ENCODE results near the gene TRRAP.

The TRRAP gene

DNA sequence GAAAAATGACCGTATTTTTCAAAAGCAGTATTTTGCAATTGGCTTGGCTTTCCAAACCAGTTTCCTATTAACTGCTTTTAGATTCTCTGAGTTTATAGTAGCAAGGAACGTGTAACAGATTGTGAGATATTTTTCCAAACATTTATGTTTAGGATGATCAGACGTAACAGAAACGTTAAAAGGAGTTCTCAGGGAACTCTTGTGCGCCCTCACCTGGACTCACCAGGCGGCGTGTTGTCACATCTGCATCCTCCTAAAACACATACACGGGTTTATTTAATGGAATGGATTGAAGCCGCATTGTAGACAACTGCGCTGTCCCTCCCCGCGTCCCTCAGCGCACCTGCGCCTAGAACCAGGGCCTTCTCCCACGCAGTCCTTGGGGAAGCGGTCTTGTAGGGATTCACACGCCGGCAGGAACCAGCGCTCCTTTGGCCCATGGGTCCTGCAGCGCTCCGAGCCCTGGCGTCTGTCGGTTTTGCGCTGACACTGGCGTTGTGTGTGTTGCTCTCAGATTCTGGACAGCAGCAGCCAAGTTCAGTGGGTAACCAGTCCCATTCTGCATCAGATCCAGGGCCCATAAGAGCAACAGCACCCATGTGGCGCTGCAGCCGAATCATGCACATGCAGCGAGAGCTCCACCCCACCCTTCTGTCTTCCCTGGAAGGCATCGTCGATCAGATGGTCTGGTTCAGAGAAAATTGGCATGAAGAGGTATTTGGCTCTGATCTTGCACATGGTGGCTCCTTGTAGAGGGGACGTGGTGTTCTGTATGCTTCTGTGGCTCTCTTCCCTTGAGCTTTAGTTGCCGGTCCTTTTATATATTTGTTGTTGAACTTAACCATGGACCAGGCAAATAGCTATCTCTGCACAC, 114.9 kb downstream of the TRRAP start:
- peak; percentile 45 to 72 for DNase-seq

DNA sequence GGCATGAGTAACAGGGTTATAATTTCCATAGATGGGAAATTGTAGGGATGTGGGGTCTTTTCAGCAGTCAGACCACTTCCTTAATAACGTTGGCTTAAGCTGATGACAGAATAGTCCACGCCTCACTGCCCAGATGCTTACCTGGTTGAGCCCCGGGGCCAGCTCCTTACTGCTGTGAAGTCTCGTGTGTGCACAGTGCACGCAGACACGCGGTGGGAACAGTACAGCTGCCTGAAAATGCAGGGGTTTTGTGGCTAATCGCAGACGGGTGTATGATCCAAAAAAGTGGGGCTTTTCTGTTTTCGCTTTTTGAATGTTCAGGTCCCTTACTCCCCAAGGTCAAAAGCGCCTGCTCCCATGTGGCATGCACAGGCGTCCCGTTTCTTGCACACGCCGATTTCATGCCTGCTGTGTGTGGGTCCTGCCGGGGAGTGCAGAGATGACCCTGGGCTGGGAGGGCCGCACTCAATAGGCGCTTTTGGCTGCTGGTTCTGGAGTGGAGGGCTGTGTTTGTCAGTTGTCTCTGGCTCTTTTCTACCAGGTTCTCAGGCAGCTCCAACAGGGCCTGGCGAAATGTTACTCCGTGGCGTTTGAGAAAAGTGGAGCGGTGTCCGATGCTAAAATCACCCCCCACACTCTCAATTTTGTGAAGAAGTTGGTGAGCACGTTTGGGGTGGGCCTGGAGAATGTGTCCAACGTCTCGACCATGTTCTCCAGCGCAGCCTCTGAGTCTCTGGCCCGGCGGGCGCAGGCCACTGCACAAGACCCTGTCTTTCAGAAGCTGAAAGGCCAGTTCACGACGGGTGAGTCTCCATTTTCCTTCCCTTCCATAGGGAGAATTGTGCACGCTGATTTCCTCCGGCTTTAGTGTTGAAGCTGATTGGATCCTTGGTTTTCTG, 116.0 kb downstream of the TRRAP start:
- DNase-seq: no peak

DNA sequence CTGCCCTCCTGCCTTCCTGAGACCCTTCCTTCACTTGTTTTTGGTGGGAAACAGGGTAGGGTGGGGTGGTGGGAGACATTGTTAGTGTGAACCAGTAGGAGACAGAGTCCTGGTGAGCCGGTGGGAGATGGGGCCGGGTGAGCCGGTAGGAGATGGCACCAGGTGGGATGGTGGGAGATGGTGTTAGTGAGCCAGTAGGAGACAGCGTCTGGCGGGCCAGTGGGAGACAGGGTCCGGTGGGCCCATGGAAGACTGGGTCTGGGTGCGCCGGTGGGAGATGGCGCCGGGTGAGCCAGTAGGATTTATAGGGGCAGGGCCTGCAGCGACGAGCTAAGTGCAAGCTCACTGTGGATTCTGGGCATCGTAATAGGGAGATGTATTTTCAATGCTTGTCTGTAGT, 116.8 kb downstream of the TRRAP start:
- no peak for DNase-seq

DNA sequence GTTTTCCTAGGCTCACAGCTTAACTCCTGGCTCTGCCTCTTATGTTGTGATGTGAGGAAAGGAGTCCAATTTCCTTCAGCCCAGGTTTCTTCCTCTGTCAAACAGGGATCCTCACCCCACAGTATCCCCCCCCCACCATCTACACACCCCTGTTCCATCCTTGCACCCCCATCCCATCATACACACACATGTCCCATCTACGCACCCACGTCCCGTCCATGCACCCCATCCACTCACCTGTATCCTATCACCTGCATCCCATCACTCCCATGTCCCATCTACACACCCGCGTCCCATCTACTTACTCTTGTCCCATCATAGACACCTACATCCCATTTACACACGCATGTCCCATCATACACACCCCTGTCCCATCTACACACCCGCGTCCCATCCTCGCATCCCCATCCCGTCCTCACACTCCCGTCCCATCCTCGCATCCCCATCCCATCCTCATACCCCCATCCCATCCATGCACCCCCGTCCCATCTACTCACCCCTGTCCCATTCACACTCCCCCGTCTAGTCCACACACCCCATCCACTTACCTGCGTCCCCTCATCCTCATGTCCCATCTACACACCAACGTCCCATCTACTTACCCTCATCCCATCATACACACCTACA, 117.3 kb downstream of the TRRAP start:
- no peak for DNase-seq

DNA sequence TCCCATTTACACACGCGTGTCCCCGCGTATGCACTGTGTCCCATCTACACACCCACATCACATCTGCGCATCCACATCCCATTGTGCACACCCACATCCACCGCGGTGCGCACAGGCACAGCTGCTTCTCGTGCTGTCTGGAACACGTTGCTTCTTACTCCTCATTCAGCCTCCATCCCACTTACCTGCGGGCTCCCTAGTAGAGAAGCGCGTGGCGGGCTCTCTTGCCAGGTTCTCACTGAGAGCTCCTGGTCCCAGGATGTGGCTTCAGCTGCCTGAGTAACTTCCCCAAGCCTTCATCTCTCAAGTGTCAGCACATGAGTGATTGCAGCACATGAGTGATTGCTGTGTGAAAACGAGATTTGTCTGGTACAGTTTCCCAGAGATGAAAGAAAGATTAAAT, 117.8 kb downstream of the TRRAP start:
- DNase-seq: no peak

DNA sequence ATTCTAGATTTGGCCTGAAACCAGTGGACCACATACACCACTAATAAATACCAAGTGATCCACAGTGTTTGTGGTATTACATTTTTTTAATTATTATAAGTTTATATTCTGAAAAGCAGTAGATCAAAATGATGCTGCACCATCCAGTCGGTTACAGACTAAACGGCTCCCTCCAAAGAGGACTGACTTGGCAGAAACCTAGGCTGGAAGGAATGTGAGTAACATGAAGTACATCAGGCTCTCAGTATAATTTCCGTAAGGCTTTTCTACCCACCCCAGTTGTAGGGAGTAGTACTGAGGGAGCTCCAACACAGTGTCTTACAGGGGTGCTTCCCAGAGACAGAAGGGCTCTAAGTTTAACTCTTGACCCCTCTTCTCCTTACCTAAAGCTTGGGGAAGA, 119.5 kb downstream of the TRRAP start:
- no peak for DNase-seq

DNA sequence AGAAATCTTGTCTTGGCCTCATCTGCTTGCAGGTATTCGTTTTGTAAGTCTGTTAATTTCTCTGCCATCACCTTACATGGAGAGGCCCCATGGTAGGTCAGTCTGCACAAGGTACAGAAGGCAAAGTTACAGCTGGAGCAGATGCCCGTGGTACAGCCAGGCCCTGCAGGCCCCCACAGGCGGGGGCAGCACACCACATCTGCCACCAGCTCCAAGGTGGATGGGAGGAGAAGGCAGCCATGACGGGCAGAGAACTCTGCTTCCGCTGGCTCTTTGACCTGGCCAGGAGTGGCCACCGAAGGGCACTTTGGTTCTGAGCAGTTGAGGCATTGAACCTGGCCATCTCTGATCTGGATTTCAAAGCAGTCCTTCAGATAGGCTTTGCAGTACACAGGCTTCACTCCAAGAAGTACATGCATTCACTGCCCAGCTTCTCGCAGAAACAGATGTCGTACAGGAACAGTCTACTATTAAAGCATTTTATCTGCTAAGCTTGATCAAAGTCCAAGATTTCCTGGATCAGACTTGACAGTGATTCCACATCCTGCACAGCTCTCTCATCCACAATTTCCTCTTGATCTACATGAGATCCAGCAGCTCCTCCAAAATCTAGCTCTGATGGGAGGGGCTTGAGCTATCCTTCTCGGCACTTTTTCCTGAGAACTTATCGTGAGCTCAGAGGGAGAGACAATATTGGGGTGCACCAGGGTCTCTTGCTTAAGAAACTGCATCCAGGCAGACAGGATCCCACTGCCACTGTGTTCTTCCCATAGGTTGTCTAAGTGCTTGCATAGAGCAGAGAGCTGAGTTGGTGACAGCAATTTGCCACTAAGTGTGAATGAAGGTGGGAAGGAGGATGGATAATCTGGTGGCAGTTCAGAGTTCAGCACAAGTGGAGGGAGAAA, 120.7 kb downstream of the TRRAP start:
- no peak for DNase-seq

DNA sequence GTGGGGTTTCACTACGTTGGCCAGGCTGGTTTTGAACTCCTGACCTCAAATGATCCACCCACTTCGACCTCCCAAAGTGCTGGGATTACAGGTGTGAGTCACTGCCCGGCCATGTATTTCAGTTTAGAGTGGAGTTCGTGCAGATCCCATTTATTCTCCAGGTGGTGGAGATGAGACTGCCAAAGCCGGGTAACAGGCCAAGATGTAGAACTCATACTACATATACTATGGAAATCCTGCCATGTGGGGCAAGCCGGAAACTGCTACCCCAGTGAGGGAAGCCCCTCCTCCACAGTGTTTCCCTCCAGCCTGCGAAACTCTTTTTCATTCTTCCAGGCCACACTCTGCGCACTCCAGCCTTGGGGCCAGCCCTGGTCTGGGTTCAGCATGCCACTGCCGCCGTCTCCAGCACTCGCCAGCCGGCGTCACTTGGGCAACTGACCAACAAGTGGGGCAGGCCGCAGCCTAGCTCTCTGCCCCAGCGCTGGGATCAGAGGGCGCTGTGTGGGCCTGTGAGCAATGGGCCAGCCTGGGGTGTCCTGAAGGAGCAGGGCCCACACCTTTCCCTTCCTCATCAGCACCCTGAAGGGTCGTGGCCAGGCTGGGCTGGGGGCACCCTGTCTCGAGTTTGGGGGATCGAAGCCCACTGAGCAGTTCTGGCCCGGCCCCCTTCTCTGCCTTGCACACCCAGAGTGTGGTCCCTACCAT, 122.0 kb downstream of the TRRAP start:
- DNase-seq: no peak

DNA sequence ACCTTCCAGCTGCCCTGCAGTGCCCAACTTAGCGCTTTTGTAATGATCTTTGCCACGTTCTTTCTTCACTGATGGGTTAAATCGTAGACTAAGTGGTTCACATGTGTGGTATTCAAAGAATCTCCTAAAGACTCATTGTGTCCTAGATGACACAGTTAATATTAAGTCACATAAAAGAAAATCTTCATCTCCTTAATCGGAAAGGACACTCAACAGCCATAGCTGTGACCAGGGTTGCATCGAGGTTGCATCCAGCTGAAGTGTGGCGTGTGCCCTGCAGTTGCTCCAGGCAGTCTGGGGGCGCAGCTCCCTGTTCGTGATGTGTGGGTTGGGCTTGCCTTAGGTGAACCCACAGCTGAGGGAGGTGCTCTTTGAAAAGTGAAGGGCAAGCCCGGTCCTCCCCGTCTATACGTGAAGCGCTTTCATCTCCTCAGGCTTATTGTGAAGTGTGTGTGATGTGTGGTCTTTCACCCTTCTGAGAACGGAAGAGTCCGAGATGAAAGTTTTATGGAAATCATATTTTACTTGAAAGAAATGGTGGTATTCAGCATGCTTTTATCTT, 122.7 kb downstream of the TRRAP start:
- DNase-seq: no peak

DNA sequence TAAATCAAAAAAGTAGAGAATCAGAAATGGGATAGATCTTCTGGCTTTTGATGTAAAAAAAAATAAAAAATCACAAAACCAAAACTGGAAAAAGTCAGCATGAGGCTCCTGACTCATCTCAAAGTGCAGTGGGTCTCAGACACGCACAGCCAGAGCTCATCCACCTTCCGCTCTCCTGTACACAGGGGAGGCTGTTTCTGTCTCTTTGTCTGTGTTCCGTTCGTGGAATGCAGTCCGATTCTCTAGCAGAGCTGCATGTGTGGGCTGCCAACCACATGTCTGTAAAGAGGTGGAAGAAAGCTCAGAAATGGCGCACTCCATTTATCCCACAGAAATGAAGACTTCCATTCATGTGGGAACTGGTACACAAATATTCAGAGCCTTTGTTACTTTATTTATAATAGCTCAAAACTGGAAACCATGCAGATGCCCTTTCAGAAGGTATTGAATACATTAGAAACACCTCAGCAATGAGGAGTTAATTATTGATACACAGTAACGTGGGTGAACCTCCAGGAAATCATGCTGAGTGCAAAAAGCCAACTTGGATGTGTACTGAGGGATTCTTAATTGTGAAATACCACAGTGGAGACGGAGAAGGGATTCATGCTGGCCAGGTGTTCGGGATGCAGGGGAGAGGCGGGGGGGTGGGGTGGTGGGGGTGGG, 123.3 kb downstream of the TRRAP start:
- DNase-seq: no peak

DNA sequence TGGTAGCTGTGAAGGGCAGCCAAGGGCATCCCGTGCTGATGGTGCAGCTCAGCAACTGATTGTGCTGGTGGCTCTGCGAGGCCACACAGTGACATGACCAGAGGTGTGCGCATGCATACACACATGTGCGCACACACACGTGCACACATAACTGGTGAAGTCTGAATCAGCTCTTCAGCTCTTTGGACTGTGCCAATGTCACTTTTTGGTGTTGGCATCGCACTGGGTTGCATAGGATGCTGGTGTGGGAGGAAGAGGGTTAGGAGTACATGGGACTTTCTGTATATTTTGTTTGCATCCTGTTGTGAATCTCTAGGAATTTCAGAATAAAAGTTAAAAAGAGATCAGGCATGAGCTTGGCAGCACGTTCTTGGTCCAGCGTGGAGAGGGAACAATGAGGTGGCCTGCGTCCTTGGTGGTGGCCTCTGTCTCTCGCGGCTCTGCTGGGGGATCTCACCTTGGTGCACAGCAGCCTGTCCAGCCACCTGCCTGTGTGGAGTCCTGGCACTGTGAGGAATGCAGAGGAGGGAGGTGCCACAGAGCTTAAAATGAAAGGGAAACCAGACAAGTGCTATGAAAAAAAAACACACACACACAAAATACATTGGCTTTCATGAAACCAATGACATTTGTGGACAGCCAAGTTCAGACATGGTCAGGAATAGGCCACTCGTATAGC, 124.0 kb downstream of the TRRAP start:
- DNase-seq: no peak

DNA sequence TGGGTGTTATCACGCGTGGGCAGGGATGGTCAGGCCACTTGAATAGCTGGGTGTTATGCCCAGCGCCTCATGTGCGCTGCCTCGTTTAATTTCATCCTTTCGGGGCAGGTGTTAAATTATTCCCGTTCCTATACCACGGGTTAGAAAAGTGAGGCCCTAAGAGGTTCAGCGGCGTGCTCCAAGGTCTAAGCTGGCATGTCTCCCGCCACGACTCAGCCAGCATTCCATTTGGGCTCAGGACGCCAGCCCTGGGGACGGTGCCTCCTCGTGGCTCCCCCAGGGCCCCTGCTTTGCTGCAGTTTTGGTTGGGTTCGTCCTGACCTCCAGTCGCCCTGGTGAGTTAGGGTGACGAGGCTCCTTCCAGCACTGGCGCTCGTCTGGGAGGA, 124.5 kb downstream of the TRRAP start:
- DNase-seq: no peak

DNA sequence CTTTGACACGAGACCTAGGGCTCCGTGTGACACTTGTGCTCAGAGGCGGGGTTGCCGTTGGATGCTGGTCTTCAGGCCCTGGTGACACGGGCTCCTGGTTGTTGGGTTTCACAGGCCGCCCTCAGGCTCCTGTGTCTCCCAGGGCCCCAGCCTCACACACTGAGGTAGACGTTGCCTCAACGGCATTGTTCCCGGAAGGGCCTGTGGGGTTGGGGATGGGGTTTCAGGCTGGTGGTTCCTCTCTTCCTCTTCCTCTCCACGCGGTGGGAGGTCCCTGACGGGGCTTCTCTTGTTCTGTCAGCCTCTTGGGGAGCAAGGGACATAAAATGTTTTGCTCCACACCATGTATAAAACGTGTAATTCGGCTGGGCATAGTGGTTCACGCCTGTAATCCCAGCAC, 125.1 kb downstream of the TRRAP start:
- no peak for DNase-seq

DNA sequence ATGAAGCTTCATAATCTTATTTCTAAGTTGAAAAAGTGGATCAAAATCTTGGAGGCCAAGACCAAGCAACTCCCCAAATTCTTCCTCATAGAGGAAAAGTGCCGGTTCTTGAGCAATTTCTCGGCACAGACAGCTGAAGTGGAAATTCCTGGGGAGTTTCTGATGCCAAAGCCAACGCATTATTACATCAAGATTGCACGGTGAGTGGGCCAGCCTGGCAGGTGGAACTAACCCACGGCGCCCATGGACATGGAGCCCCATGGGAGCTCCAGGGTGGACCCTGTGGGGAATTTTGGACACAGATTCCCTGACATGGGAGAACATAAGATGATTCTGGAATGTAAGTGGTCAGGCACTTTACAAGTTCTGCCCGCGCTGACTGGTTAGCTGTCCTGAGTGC, 125.9 kb downstream of the TRRAP start:
- DNase-seq: no peak

DNA sequence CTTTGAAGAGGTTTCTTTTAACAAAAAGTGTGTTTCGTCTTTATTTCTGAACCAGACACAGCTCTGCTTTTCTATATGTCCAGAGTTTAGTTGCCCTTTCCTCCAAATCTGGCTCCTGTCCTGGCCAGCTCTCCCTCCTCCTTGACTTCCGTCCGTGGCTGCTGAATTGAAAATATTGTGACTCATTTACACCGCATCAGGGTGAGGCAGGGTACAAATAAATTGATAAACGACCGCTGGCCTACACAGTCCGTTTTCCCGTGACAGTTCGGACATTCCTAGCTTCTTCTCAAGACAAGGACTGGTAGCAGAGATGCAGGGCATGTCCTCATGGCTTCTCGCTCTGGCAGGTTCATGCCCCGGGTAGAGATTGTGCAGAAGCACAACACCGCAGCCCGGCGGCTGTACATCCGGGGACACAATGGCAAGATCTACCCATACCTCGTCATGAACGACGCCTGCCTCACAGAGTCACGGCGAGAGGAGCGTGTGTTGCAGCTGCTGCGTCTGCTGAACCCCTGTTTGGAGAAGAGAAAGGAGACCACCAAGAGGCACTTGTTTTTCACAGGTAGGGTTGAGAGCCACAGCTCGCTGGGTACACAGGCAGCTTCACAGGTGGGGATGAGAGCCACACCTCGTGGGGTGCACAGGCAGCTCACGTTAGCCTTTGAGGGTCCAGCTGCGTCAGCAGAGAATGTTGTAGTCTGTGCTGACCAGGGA, 126.6 kb downstream of the TRRAP start:
- DNase-seq: no peak

DNA sequence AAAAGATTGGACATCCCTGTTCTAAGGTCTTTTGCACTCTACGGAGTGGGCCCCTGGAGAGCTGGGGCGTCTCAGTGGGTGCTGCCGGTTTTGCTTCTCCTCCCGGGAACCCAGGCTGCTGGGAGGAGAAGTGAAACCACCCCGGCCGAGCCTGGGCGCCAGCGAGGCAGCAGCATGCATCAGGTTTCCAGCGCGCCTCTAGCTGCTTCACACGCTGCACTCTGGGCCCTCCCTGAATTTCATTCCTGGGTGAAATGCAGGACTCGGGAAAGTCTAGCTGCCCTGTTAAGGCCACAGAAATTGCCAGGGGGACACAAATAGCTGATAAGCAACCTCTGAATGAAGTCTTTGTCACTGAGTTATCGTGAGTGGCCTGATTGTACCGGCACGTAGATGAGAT, 127.4 kb downstream of the TRRAP start:
- DNase-seq: no peak

DNA sequence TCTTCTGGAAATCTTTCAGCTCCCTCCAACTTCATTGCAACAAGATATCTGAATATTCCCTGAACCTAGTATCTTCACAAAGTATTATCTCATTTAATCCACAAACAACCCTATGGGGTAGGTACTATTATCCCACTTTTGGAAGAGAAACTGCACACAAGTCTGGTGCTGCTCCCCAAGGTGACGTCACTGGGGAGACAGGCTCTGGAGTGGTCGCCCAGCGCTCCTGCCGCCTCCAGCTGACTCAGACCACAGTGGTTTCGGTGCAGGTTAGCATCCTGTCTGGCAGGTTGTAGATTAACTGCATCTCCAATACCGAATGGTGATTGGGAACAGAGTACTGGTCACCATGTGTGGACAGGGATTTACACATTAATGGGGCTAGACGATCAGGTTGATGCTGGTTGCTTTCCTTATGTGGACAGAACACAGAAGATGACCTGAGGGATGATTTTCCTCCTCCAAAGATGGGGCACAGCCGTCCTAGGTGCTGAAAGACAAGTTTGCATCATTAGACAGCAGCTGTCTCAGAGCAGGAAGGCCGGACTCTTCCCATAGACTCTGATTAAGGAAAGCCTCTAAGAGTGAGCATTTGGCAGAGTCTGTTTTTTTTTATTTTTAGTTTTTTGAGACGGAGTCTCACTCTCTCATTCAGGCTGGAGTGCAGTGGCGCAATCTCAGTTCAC, 128.6 kb downstream of the TRRAP start:
- DNase-seq: no peak

DNA sequence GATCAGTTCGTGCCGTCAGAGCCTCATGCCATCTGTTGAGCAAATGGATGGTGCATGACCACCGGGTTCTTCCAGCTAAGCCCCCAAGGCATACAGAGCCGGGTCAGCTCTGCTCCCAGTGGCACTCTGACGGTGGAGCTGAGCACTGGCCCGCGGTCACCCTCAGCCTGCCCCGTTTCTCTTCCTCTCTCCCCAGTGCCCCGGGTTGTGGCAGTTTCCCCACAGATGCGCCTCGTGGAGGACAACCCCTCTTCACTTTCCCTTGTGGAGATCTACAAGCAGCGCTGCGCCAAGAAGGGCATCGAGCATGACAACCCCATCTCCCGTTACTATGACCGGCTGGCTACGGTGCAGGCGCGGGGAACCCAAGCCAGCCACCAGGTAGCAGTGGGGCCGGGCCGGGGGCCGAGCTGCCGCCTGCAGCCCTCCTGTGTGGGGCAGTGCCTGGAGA, 129.9 kb downstream of the TRRAP start:
- DNase-seq: no peak

Measured in cerebellar nuclear complex (tissue), 1 donor.